SK-N-SH (cell line): Measurements from ENCODE around the gene CKB. TPM values are rescaled to one million over a fixed set of nuclear protein-coding genes. Genes with fewer than 3 reads are reported as not detected.
A peak's percentile ranks its signal among the peaks of the same experiment; 100 is the strongest.

Source experiments
- CTCF ChIA-PET: fragments of 300-600, 350-600 bp; formaldehyde crosslinking; extraction: SDS; loops from one replicate; lab custom pipeline; 2021; lab: Yijun Ruan, JAX
- POLR2A ChIA-PET: fragments of 350-600 bp; sonication (Branson Sonifier 250); formaldehyde crosslinking; extraction: SDS; loops from one replicate; lab custom pipeline; 2020; ENCODE audit warnings: antibody characterized with exemption, inconsistent platforms; lab: Yijun Ruan, JAX
- DNase-seq: peaks from one replicate; pipeline ENCODE4 v3.0.0; 2012
- H2AFZ ChIP-seq: fragments of 200-600 bp; sonication (generic); 2 replicates; pipeline ENCODE4 v1.8.1; 2016; ENCODE audit warnings: antibody characterized with exemption, mild to moderate bottlenecking, low read depth
- H3F3A ChIP-seq: fragments of 200-600 bp; sonication (generic); replicated peaks from 2 replicates; pipeline ENCODE3; 2016; ENCODE audit warnings: antibody characterized with exemption, mild to moderate bottlenecking; ENCODE audit not compliant: insufficient read depth
- H3K27ac ChIP-seq, 2 experiments: fragments of 200-500 bp in 1 of 2; fragments of 200-600 bp in 1 of 2; sonication (Bioruptor generic) in 1 of 2; sonication (generic), shearing (Covaris generic) in 1 of 2; 2 replicates each; pipeline versions ENCODE4 v1.5.1 to v1.6.1; 2014 to 2016; ENCODE audit warnings: low read depth in 2 of 2, inconsistent platforms in 1 of 2, low read length in 1 of 2, mild to moderate bottlenecking in 1 of 2, mixed read lengths in 1 of 2
- H3K27me3 ChIP-seq: fragments of 200-600 bp; sonication (generic), shearing (Covaris generic); 2 replicates; pipeline ENCODE4 v1.6.1; 2016; ENCODE audit warnings: mixed run types; ENCODE audit not compliant: insufficient read depth
- H3K36me3 ChIP-seq, 2 experiments: fragments of 200-500 bp in 1 of 2; fragments of 200-600 bp in 1 of 2; sonication (Bioruptor generic) in 1 of 2; sonication (generic) in 1 of 2; replicated peaks in 1 of 2; 2 replicates each; pipeline versions ENCODE3 to v1.5.1; 2014 to 2016; ENCODE audit warnings: low read length in 1 of 2, mild to moderate bottlenecking in 1 of 2; ENCODE audit not compliant: insufficient read depth in 2 of 2, control insufficient read depth in 1 of 2
- H3K4me1 ChIP-seq, 2 experiments: fragments of 200-500 bp in 1 of 2; fragments of 200-600 bp in 1 of 2; sonication (Bioruptor generic) in 1 of 2; sonication (generic), shearing (Covaris generic) in 1 of 2; 2 replicates each; pipeline versions ENCODE4 v1.5.1 to v1.6.1; 2014 to 2016; ENCODE audit warnings: low read depth in 1 of 2, low read length in 1 of 2, mixed run types in 1 of 2; ENCODE audit not compliant: insufficient read depth in 2 of 2, control insufficient read depth in 1 of 2
- H3K4me2 ChIP-seq: fragments of 200-600 bp; sonication (generic), shearing (Covaris generic); 2 replicates; pipeline ENCODE4 v1.6.1; 2017; ENCODE audit warnings: mixed run types
- H3K4me3 ChIP-seq, 2 experiments: fragments of 200-500 bp in 1 of 2; fragments of 200-600 bp in 1 of 2; sonication (Bioruptor generic) in 1 of 2; sonication (generic), shearing (Covaris generic) in 1 of 2; 2 replicates each; pipeline versions ENCODE4 v1.5.1 to v1.8.1; 2014 to 2016; ENCODE audit warnings: low read depth in 2 of 2, inconsistent platforms in 1 of 2, low read length in 1 of 2, mild to moderate bottlenecking in 1 of 2, mixed read lengths in 1 of 2, moderate library complexity in 1 of 2
- H3K79me2 ChIP-seq: fragments of 200-600 bp; sonication (generic); 2 replicates; pipeline ENCODE4 v1.8.1; 2017; ENCODE audit warnings: mild to moderate bottlenecking; ENCODE audit not compliant: insufficient read depth
- H3K9ac ChIP-seq: fragments of 200-600 bp; sonication (generic); 2 replicates; pipeline ENCODE4 v1.6.1; 2017; ENCODE audit warnings: mixed run types
- H3K9me2 ChIP-seq: fragments of 200-600 bp; sonication (generic); 2 replicates; pipeline ENCODE4 v1.6.1; 2017; ENCODE audit warnings: mixed run types
- H3K9me3 ChIP-seq: fragments of 200-600 bp; sonication (generic); 2 replicates; pipeline ENCODE4 v1.6.1; 2017; ENCODE audit warnings: mixed run types, mild to moderate bottlenecking, moderate library complexity
- H4K20me1 ChIP-seq: fragments of 200-600 bp; sonication (generic); 2 replicates; pipeline ENCODE4 v1.6.1; 2017; ENCODE audit warnings: mild to moderate bottlenecking, mixed run types; ENCODE audit not compliant: insufficient read depth
- CHD2 ChIP-seq: fragments of 150-350 bp; IDR thresholded peaks from 2 replicates; pipeline ENCODE4 v1.6.1; 2018; ENCODE audit warnings: low read length; ENCODE audit not compliant: partially characterized antibody
- FOXJ3 ChIP-seq: sonication (generic); formaldehyde crosslinking; IDR thresholded peaks from 2 replicates; pipeline ENCODE4 v1.5.1; 2020; ENCODE audit warnings: mild to moderate bottlenecking, missing genetic modification reagents
- GATA2 ChIP-seq: sonication (generic); formaldehyde crosslinking; IDR thresholded peaks from 2 replicates; pipeline ENCODE4 v1.5.0; 2020; ENCODE audit warnings: mild to moderate bottlenecking, missing genetic modification reagents
- JUND ChIP-seq: IDR thresholded peaks from 2 replicates; pipeline ENCODE4 v1.4.0; 2012
- MEF2A ChIP-seq: IDR thresholded peaks from 2 replicates; pipeline ENCODE4 v1.4.0; 2012; ENCODE audit warnings: low read depth, borderline replicate concordance
- POLR2AphosphoS5 ChIP-seq: IDR thresholded peaks from 2 replicates; pipeline ENCODE4 v1.6.1; 2012; ENCODE audit warnings: low read depth, low read length
- SMC3 ChIP-seq: IDR thresholded peaks from 2 replicates; pipeline ENCODE4 v1.6.1; 2012; ENCODE audit warnings: low read depth, low read length, improper control_type of control experiment
- TAF1 ChIP-seq: IDR thresholded peaks from 2 replicates; pipeline ENCODE4 v1.6.1; 2012; ENCODE audit warnings: low read depth, mild to moderate bottlenecking, low read length, moderate library complexity, borderline replicate concordance
- TEAD4 ChIP-seq: IDR thresholded peaks from 2 replicates; pipeline ENCODE4 v1.4.0; 2012; ENCODE audit warnings: mild to moderate bottlenecking, borderline replicate concordance; ENCODE audit not compliant: insufficient read depth
- YY1 ChIP-seq: IDR thresholded peaks from 2 replicates; pipeline ENCODE4 v1.4.0; 2012; ENCODE audit warnings: low read depth, mild to moderate bottlenecking
- WGBS: methylation state at CpG from one replicate; pipeline ENCODE4 v1.1.6; 2017; ENCODE audit warnings: low lambda C conversion rate; 5-methylcytosine and 5-hydroxymethylcytosine counted together
- polyA plus RNA-seq, 3 experiments: library from polyadenylated mRNA; depleted of rRNA; stranded (reverse); fragments of >200 nt; gene quantifications; 2 replicates each; pipeline ENCODE4 v1.2.3, GENCODE V29; 2012
- TF ChIP-seq, protein P1 (sequence below): IDR thresholded peaks from 2 replicates; pipeline ENCODE4; 2012

CKB gene
- polyA plus RNA-seq, 1 of the 3 experiments (the other 2 are of a cell fraction): 53.0 TPM

GRCh38 chr14:103545915-103546651 lies 23.5 kb upstream of the CKB start:
- 62% methylated on average over 7 of the region's 27 CpGs for WGBS
- no peak overlapping the region; a peak in 1 of 4 replicates for H3K4me3 ChIP-seq
- peaks cover 15% of the 10 kb centered on the region for H3K79me2 ChIP-seq
- ChIA-PET CTCF (interaction anchor here (0.6 to 11.6 kb wide), 14 partner anchors 9 to 155 kb away, joined by 4 to 194 read pairs (median 12); partner anchors contain the start of genes BAG5, CKB and TRMT61A), POLR2A (no interaction called here)
- no peak overlapping the region for H3K9ac ChIP-seq
- H2AFZ ChIP-seq: no peak overlapping the region
- no peak overlapping the region for H3K4me2 ChIP-seq
- H4K20me1 ChIP-seq: peaks cover 17% of the 10 kb centered on the region
- no peaks in the 10 kb centered on the region for H3K27me3 ChIP-seq
- H3K9me2 ChIP-seq: no peaks in the 10 kb centered on the region
- H3K36me3 ChIP-seq: no peaks in the 10 kb centered on the region
- H3K27ac ChIP-seq: no peak overlapping the region
- TF ChIP-seq JUND (no peak), SMC3 (no peak), TEAD4 (no peak)
- peaks cover 3% of the 10 kb centered on the region for H3F3A ChIP-seq
- H3K9me3 ChIP-seq: no peaks in the 10 kb centered on the region
- DNase-seq: peak; percentile 31
- H3K4me1 ChIP-seq: peaks cover 4 to 33% of the 10 kb centered on the region in 2 experiments; a peak in 3 of 4 replicates

- DNase-seq: peak; percentile 14
- Histone ChIP-seq H2AFZ (no peak overlapping the region), H3K9me3 (no peaks in the 10 kb centered on the region), H3K4me3 (no peak overlapping the region), H3K4me2 (no peak overlapping the region), H4K20me1 (peaks cover 17% of the 10 kb centered on the region), H3K27ac (no peak overlapping the region), H3F3A (peaks cover 9% of the 10 kb centered on the region), H3K9ac (no peak overlapping the region), H3K4me1 (peaks cover 11 to 40% of the 10 kb centered on the region in 2 experiments; a peak in 3 of 4 replicates), H3K9me2 (no peaks in the 10 kb centered on the region), H3K79me2 (peaks cover 8% of the 10 kb centered on the region), H3K27me3 (no peaks in the 10 kb centered on the region), H3K36me3 (no peaks in the 10 kb centered on the region)
- WGBS: 83% methylated on average over 16 of the region's 29 CpGs
- ChIA-PET CTCF (interaction anchor here (1.2 to 11.6 kb wide), 8 partner anchors 8 to 53 kb away, joined by 4 to 194 read pairs (median 22); partner anchors contain the start of gene CKB), POLR2A (no interaction called here)
- TF ChIP-seq, protein P1, sequence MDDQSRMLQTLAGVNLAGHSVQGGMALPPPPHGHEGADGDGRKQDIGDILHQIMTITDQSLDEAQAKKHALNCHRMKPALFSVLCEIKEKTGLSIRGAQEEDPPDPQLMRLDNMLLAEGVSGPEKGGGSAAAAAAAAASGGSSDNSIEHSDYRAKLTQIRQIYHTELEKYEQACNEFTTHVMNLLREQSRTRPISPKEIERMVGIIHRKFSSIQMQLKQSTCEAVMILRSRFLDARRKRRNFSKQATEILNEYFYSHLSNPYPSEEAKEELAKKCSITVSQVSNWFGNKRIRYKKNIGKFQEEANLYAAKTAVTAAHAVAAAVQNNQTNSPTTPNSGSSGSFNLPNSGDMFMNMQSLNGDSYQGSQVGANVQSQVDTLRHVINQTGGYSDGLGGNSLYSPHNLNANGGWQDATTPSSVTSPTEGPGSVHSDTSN: no peak
- TF ChIP-seq YY1 (no peak), TAF1 (no peak), SMC3 (no peak), GATA2 (no peak), POLR2AphosphoS5 (no peak), CHD2 (no peak), MEF2A (no peak), FOXJ3 (no peak)
Measured at GRCh38 chr14:103545219-103545914, 22.7 kb upstream of the CKB start.
